22Rv1 (cell line): Measurements from ENCODE around the gene NPHP4.

Source experiments
- CTCF ChIP-seq: fragments of 450-650 bp; IDR thresholded peaks from 2 replicates; pipeline ENCODE4 v1.5.1; 2017; ENCODE audit warnings: mild to moderate bottlenecking
- ZFX ChIP-seq: fragments of 450-650 bp; IDR thresholded peaks from 2 replicates; pipeline ENCODE4 v1.6.1; 2017; ENCODE audit warnings: antibody characterized with exemption, borderline replicate concordance

DNA sequence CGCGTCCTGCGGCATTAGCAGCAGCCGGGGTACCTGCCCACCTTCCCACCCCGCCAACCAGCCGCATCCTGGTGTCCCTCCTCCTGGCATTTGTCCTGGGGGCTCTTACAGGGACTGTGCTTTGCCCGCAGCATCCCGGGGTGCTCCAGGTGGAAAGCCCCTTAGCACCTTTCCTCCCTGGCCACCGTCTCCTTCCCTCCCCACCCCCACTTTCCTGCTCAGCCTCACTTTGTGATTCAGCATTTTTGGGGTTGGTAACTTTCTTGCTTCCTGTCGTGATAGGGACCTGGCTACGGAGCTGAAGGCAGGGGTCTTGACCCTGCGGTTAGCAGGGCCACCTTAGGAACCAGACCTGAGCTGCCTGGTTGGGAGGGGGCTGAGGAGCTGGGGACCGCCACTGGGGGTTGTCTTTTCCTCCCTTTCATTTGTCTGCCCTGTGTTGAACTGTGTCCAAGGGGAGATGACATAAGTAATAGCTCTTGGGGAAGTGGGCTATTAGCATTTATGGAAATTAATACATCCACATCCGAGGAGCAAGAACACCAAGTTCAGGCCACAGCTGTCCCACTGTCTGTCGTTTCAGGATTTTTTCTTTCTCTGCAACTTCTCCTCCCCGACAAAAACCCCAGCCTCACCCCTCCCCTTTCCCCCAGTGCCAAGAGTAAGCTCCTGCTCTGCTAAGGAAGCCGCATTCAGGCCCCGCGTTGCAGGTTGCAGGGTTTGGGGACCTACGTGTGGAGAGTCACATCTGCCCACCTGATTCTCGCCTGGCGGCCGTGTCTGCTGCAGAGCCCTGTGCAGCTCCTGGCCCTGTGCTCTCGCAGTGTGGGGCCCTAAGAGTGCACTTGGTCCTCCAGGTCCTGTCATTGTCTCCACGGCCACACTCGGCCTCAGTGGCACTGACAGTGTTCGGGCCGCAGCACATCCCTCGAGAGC is 1.6 kb upstream of the NPHP4 start:
- no peak for TF ChIP-seq CTCF
- no peak for TF ChIP-seq ZFX
